Bronchial epithelial cell (primary cell): ENCODE measurements around the gene ITPR2. TPM values are rescaled to one million over a fixed set of nuclear protein-coding genes. Genes with fewer than 3 reads are reported as not detected.

Source experiments
- DNase-seq: peaks from one replicate; pipeline ENCODE4 v3.0.0-alpha.2; 2010; ENCODE audit warnings: low read depth
- FAIRE-seq: peaks from 2 replicates; lab custom pipeline; 2011; peaks lifted over from hg19 to GRCh38; lab: Jason Lieb, UNC
- H3K27me3 ChIP-seq: 2 replicates; pipeline ENCODE4 v1.5.1; 2011; ENCODE audit warnings: low read length; ENCODE audit not compliant: control insufficient read depth, insufficient read depth
- H3K36me3 ChIP-seq: 2 replicates; pipeline ENCODE4 v1.5.1; 2011; ENCODE audit warnings: low read length; ENCODE audit not compliant: control insufficient read depth, insufficient read depth
- H3K4me3 ChIP-seq: 2 replicates; pipeline ENCODE4 v1.5.1; 2011; ENCODE audit warnings: mild to moderate bottlenecking, low read depth, low read length, control low read depth
- CTCF ChIP-seq: IDR thresholded peaks from 2 replicates; pipeline ENCODE4 v1.5.1; 2011; ENCODE audit warnings: mild to moderate bottlenecking, moderate library complexity, low read length, control low read depth, inconsistent platforms; ENCODE audit not compliant: insufficient read depth, severe bottlenecking
- total RNA-seq: library from RNA; depleted of rRNA; stranded (reverse); fragments of >200 nt; gene quantifications from 2 replicates; pipeline ENCODE4 v1.2.1, GENCODE V29; 2014

Gene ITPR2
- total RNA-seq, 1 donor from 2014 or later, result 5.8 TPM

DNA sequence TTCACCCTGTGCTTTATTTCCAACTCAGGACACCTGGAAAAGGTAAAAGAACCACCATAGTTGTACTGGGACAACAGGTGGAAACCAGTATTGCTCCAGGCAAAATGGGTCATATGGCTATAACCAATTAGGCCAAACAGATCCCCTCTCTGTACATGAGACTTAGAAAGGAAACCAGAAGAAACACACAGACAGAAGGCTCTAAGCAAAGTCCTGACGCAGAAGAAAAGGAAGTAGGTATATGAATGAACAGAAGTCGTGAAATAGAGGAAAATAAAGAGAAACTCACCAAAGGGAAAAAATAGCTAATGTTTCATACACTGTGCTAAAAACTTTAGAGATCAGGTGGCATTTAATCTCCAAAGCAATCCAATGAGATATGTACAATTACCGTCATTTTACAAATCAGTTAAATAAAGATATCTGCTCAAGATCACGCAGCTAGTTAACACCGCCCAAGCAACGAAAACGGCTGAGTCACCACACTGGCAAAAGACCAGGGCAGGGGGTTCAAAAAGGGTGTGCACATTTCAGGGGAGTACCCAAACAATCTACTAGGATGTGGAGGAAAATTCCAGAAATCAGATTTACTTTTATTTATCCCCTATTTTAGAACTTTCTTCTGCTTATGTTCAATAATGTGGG, 82.3 kb downstream of the ITPR2 start:
- no peaks in the 10 kb centered on the region for H3K36me3 ChIP-seq
- no peak overlapping the region for H3K4me3 ChIP-seq
- FAIRE-seq (no peak), DNase-seq (no peak)
- H3K27me3 ChIP-seq, result no peaks in the 10 kb centered on the region
- TF ChIP-seq CTCF, result no peak

DNA sequence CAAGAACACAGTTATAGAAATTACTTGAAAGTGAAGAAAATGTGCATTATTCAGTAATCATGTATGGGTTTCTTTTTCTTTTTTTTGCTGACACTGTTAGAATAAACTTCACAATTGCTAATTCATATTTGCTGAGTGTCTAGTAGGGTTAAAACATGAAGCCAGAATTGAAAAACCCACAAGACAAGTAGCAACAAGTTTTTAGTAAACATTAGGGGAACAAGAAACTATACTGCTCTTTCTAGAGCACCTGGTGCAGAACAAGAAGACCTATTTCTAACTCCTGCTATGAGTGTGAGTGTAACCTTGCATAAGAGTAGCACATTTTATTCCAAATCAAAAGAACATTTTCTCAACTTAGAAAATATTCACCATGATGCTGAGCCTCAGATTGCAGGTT, 83.2 kb downstream of the ITPR2 start:
- FAIRE-seq (no peak), DNase-seq (peak; percentile 86)
- no peak overlapping the region for H3K4me3 ChIP-seq
- H3K36me3 ChIP-seq, result no peaks in the 10 kb centered on the region
- no peaks in the 10 kb centered on the region for H3K27me3 ChIP-seq
- TF ChIP-seq CTCF, result no peak

DNA sequence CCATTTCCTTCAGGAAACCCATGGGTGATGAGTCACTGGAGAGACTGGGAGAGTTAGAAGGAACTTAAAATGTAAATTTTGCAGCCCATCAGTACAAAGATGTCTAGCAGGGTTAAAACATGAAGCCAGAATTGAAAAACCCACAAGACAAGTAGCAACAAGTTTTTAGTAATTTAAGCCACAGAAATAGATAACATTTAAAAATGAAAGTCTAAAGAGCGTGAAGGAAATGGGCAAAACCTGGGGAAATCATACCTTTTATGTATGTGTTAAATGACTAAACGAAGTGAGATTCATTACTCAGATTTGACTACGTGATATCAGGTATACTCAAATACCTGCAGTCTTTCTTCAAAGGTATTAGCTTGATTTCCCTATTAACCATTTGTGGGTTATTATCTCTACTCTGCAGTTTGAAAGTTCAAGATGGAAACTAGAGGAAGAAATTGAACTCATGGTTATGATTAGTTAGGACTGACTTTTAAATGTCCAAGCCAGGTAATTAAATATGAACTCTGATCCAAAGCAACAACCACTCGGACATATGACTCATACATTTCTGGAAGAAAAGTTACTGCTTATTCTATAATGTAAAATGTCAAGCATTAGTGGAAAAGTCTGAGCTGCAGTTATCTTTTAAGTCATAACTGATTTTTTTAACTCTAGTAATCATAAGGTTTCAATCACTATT, 84.1 kb downstream of the ITPR2 start:
- peak; percentile 90 for DNase-seq
- no peak overlapping the region for H3K4me3 ChIP-seq
- TF ChIP-seq CTCF, result no peak
- FAIRE-seq, result no peak
- no peaks in the 10 kb centered on the region for H3K36me3 ChIP-seq
- H3K27me3 ChIP-seq, result no peaks in the 10 kb centered on the region

- FAIRE-seq, result no peak
- no peaks in the 10 kb centered on the region for H3K36me3 ChIP-seq
- H3K27me3 ChIP-seq, result no peaks in the 10 kb centered on the region
- TF ChIP-seq CTCF, result no peak
- no peak overlapping the region for H3K4me3 ChIP-seq
- DNase-seq, result no peak
Observed at GRCh38 chr12:26748412-26748740, 84.6 kb downstream of the ITPR2 start.

- TF ChIP-seq CTCF, result no peak
- Histone ChIP-seq H3K27me3 (no peaks in the 10 kb centered on the region), H3K4me3 (no peak overlapping the region), H3K36me3 (no peaks in the 10 kb centered on the region)
- FAIRE-seq (no peak), DNase-seq (peak; percentile 84)
Observed at GRCh38 chr12:26746121-26746714, 86.8 kb downstream of the ITPR2 start.
